Measurements from ENCODE around the gene CSTB. TPM values are rescaled to one million over a fixed set of nuclear protein-coding genes. Genes with fewer than 3 reads are reported as not detected.

Gene CSTB
- total RNA-seq, 2 experiments from 2014 or later = 29.9 to 30.9 TPM

DNA sequence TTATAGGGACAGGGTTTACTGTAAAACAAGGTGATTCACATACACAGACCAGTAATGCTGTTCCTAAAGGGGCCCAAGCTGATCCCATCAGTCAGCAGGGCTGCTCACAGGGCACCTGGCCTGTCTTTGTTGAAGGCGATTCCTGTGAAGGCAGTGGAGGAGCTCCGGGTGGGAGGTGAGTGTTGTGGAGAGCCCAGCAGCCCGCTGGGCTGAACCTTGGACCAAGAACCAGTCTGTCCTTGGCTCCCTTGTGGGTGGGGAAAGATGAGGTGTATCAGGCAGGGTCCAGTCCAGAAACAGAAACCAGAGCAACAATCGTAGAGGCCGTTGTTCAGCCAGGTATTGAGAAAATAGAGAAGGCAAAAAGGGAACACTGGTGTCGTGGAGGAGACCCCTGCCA, 44.6 kb downstream of the CSTB start:
- Mint-ChIP-seq H3K27me3 (no peaks in the 10 kb centered on the region), H3K9me3 (ENCODE audit: low read depth) (no peaks in the 10 kb centered on the region), H3K4me1 (peaks cover 76% of the 10 kb centered on the region), H3K36me3 (ENCODE audit: low read depth) (peaks cover 12% of the 10 kb centered on the region), H3K27ac (no peak overlapping the region), H3K4me3 (no peak overlapping the region)
- DNase-seq = no peak
- ChIA-PET CTCF (no interaction called here), POLR2A (interaction anchor here (0.6 kb wide), 1 partner anchor 75 kb away, joined by 3 read pairs; no protein-coding TSS in a partner anchor)
- ATAC-seq = no peak
- intact Hi-C loops (cut with DNase I, micrococcal nuclease) = no loop called here

DNA sequence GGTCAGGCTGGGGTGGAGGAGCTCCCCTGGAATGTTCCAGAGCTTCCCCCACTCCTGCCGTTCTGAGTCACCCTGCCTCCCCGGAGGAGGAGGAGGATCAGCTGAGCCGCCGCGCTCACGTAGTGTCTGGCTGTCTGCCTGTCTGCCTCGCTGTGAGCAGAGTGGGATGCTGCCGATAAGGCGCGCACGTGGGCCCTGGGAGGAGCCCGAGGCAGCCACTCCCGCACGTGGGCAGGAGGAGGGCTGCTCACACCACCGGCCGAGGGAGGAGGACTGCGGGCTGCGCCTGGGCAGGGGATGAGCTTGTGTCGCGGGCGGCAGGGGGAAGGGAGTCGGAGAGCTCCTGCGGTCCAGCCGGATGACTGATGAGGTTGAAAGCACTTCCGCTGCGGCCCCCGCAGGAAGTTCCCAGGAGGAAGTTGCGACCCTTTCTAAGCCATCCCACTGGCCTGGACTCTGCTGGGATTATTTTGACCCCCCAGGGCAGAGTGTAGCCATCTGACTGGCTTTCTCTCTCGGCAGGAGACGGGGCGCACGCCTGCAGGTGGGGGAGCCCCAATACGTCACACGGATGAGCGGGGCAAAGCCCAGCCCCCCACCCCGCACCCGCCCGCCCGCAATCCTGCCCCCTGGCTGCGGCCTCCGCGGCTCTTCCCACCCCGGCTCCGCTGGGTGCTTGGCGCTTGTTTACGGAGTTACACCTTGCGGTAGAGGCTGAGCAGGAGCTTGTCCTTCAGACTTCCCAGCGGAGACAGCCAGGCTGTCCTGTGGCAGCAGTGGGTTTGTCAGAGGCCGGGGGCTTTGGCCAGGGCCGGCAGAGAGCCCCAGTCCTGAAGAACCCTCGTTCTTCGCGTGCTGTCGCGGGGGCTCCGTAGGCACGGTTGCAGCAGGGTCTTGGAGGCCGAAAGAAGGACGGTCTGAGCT, 47.4 kb downstream of the CSTB start:
- Mint-ChIP-seq H3K36me3 (ENCODE audit: low read depth) (peaks cover 10% of the 10 kb centered on the region), H3K4me3 (peak overlapping the region; percentile 78), H3K9me3 (ENCODE audit: low read depth) (no peaks in the 10 kb centered on the region), H3K27me3 (no peaks in the 10 kb centered on the region), H3K27ac (peak overlapping the region; percentile 92), H3K4me1 (peaks cover 71% of the 10 kb centered on the region)
- DNase-seq (peak; percentile 90), ATAC-seq (peak; percentile 87)
- intact Hi-C loops (cut with DNase I, micrococcal nuclease) = loop anchor here (1.0 to 5.0 kb wide), 7 partner anchors 9 to 1326 kb away; partner anchors contain the start of genes CSTB (in 2 of the 2), HSF2BP (in 1 of the 2), PDXK (in 1 of the 2) and RRP1 (in 1 of the 2)
- ChIA-PET POLR2A (interaction anchor here (0.8 to 1.9 kb wide), 2 partner anchors 9 to 329 kb away, joined by 4 to 13 read pairs; no protein-coding TSS in a partner anchor), CTCF (interaction anchor here (0.5 to 1.4 kb wide), 5 partner anchors 9 to 211 kb away, joined by 3 to 5 read pairs (median 4); no protein-coding TSS in a partner anchor)

DNA sequence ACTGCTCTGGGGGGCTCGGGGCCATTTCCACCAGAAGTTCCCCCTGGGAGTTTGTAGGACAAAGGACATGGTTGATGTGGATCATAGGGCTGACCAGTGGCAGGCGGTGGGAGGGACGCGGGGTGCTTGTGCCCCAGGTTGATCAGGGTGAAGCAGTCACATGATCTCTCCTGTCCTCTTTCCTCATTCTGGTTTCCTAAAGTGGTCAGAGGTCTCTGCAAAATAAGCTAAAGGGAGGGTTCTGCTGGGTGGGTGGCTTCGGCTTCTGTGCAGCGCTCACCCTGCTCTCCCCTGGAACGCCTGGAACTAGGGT, 48.0 kb downstream of the CSTB start:
- Mint-ChIP-seq H3K36me3 (ENCODE audit: low read depth) (peaks cover 14% of the 10 kb centered on the region), H3K4me3 (peak overlapping the region; percentile 78), H3K27me3 (no peaks in the 10 kb centered on the region), H3K4me1 (peaks cover 64% of the 10 kb centered on the region), H3K9me3 (ENCODE audit: low read depth) (no peaks in the 10 kb centered on the region), H3K27ac (peak overlapping the region; percentile 92)
- POLR2A ChIA-PET = interaction anchor here (0.8 to 1.9 kb wide), 2 partner anchors 8 to 330 kb away, joined by 4 to 13 read pairs; no protein-coding TSS in a partner anchor
- DNase-seq = no peak
- CTCF ChIA-PET = interaction anchor here (0.5 to 1.6 kb wide), 6 partner anchors 8 to 212 kb away, joined by 3 to 5 read pairs (median 4); no protein-coding TSS in a partner anchor
- ATAC-seq = no peak
- intact Hi-C loops (cut with DNase I, micrococcal nuclease) = loop anchor here (1.0 to 5.0 kb wide), 7 partner anchors 9 to 1326 kb away; partner anchors contain the start of genes CSTB (in 2 of the 2), HSF2BP (in 1 of the 2), PDXK (in 1 of the 2) and RRP1 (in 1 of the 2)

DNA sequence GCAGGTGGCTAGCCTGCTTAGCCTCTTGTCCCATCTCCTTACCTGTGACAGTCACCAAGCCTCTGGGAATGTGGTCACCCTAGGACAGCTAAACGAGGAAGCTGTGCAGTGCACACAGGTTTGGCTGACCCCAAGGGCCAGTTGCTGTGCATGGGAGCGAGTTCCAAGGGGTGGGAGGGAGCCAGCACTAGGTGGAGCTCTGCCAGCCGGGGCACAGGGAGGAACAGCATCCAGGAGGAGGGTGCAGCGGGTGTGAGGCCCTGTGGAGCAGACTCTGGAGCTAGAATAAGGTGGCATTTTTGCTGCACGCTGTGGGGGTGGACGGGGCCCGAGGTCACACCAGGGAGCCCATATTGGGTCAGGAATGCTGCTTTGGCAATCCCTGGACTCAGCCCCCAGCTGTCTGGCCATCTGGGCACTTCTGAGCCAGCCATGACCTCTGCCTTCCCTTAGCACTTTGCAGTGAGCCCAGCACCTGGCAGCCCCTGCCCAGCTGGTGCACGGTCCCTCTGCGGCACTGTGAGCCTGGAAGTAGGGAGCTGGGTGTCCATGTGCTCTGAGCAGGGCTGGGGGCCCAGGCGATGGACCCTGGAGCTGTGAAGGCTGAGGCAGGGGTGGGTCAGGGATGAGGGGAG, 48.5 kb downstream of the CSTB start:
- Mint-ChIP-seq H3K36me3 (ENCODE audit: low read depth) (peaks cover 14% of the 10 kb centered on the region), H3K4me1 (peaks cover 61% of the 10 kb centered on the region), H3K27me3 (no peaks in the 10 kb centered on the region), H3K9me3 (ENCODE audit: low read depth) (no peaks in the 10 kb centered on the region), H3K4me3 (peak overlapping the region; percentile 78), H3K27ac (peak overlapping the region; percentile 92)
- DNase-seq = no peak
- ChIA-PET POLR2A (interaction anchor here (0.8 to 1.9 kb wide), 2 partner anchors 8 to 330 kb away, joined by 4 to 13 read pairs; no protein-coding TSS in a partner anchor), CTCF (interaction anchor here (0.9 to 1.6 kb wide), 4 partner anchors 8 to 71 kb away, joined by 3 to 5 read pairs (median 3); no protein-coding TSS in a partner anchor)
- ATAC-seq = no peak
- intact Hi-C loops (cut with DNase I, micrococcal nuclease) = loop anchor here (1.0 to 5.0 kb wide), 7 partner anchors 8 to 1325 kb away; partner anchors contain the start of genes CSTB (in 2 of the 2), HSF2BP (in 1 of the 2), PDXK (in 1 of the 2) and RRP1 (in 1 of the 2)

DNA sequence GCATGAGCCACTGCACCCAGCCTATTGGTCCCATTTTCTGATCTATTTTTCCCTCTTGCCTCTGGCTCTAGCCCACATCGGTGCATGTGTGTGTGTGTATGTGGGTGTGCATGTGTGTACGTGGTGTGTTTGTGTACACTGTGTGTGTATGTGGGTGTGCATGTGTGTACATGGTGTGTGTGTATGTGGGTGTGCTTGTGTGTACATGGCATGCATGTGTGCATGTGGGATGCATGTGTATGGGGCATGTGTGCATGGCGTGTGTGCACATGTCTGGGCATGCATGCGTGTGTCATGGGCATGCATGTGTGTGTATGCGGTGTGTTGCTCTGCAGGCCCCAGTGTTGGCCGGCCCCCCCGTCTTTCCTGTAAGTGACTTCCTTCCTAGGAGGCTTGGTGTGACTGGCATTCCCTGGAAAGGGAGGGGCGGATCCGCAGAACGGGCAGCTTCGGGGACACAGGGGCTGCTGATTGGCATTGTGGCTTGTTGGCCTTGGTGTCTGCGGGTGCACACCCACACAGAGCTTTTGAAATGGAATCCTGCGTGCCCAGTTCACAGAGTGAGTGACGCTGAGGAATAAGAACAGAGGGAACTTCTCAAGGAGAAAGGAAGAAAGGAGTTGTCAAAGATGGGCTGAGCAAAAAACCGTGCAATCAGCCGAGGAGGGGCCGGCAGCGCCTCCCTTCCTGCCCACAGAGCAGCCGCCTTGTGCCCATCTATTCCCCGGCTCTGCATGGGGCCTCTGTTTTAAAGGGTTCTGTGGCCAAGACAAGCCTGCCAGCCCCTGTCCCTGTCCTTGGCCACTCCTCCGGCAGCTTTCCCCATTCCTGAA, 49.2 kb downstream of the CSTB start:
- peak overlapping the region; percentile 92 for H3K27ac Mint-ChIP-seq
- ATAC-seq = no peak
- intact Hi-C loops (cut with DNase I, micrococcal nuclease) = loop anchor here (5.0 kb wide), 3 partner anchors 50 to 1325 kb away; partner anchors contain the start of genes CSTB (in 1 of the 2) and UBASH3A (in 1 of the 2)
- CTCF ChIA-PET = interaction anchor here (1.6 kb wide), 1 partner anchor 10 kb away, joined by 3 read pairs; no protein-coding TSS in a partner anchor
- peak overlapping the region; percentile 78 for H3K4me3 Mint-ChIP-seq
- peaks cover 61% of the 10 kb centered on the region for H3K4me1 Mint-ChIP-seq
- no peaks in the 10 kb centered on the region for H3K27me3 Mint-ChIP-seq
- H3K36me3 Mint-ChIP-seq (ENCODE audit: low read depth) = peaks cover 14% of the 10 kb centered on the region
- POLR2A ChIA-PET = no interaction called here
- H3K9me3 Mint-ChIP-seq (ENCODE audit: low read depth) = no peaks in the 10 kb centered on the region
- peak; percentile 28 for DNase-seq

Other genes with a start within 250 kb of the CSTB start
- 1 to 10 TPM; 1.5 to 1.6 TPM for gene HSF2BP, start 116.8 kb downstream of the CSTB start, total RNA-seq
- 10 to 100 TPM; 64.0 to 66.7 TPM for gene RRP1B, start 116.7 kb downstream of the CSTB start, total RNA-seq
- 100 to 1,000 TPM in 1 of 2 experiments, 10 to 100 TPM in 1; 96.9 to 117 TPM for gene PDXK, start 57.2 kb downstream of the CSTB start, total RNA-seq
- gene RRP1, start 13.3 kb upstream of the CSTB start, total RNA-seq = 10 to 100 TPM; 51.7 to 53.4 TPM
- gene AGPAT3, start 88.9 kb upstream of the CSTB start, total RNA-seq = 10 to 100 TPM; 73.5 to 90.7 TPM
- 10 to 100 TPM; 40.2 to 58.7 TPM for gene TRAPPC10, start 236.0 kb upstream of the CSTB start, total RNA-seq